LNCAP (cell line): ENCODE measurements around the gene ARL4C.

ENCODE experiments used
- TF ChIP-seq, protein P1 (sequence below): fragments of 450-650 bp; IDR thresholded peaks from 2 replicates; pipeline ENCODE4 v1.5.1; 2017; ENCODE audit warnings: mild to moderate bottlenecking

Gene ARL4C

GRCh38 chr2:234533626-234534025, 36.7 kb upstream of the ARL4C start:
- TF ChIP-seq, protein P1, sequence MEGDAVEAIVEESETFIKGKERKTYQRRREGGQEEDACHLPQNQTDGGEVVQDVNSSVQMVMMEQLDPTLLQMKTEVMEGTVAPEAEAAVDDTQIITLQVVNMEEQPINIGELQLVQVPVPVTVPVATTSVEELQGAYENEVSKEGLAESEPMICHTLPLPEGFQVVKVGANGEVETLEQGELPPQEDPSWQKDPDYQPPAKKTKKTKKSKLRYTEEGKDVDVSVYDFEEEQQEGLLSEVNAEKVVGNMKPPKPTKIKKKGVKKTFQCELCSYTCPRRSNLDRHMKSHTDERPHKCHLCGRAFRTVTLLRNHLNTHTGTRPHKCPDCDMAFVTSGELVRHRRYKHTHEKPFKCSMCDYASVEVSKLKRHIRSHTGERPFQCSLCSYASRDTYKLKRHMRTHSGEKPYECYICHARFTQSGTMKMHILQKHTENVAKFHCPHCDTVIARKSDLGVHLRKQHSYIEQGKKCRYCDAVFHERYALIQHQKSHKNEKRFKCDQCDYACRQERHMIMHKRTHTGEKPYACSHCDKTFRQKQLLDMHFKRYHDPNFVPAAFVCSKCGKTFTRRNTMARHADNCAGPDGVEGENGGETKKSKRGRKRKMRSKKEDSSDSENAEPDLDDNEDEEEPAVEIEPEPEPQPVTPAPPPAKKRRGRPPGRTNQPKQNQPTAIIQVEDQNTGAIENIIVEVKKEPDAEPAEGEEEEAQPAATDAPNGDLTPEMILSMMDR: no peak

GRCh38 chr2:234528410-234529148, 31.7 kb upstream of the ARL4C start:
- TF ChIP-seq, protein P1: no peak

- TF ChIP-seq, protein P1: no peak
These were observed 29.8 kb upstream of the ARL4C start for GRCh38 chr2:234526711-234527110.

GRCh38 chr2:234521536-234521935, 24.7 kb upstream of the ARL4C start:
- TF ChIP-seq, protein P1: no peak

DNA sequence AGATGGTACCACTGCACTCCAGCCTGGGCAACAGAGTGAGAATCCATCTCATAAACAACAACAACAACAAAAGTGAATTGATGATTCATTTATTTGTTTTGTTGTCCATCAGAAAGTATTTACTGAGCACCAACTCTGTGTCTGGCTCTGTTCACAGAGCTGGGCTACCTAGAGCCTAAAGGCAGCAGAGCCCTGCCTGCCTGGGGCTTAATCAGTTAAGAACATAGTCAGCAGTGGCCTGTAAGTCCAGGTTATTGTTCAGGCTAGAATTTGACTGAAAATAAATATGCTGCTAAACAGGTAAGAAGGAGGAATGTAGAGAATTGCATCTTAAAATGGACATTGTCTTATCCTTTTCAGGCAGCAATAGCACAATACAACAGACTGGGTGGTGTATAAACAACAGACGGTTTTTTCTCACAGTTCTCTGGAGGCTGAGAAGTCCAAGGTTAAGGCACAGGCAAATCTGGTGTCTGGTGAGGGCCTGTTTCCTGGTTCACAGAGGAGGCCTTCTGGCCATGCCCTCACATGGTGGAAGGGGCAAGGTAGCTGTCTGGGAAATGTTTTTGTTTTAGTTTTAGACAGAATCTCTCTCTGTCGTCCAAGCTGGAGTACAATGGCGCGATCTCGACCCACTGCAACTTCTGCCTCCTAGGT, 22.2 kb upstream of the ARL4C start:
- TF ChIP-seq, protein P1: no peak

GRCh38 chr2:234517971-234518370, 21.1 kb upstream of the ARL4C start:
- TF ChIP-seq, protein P1: no peak

GRCh38 chr2:234514873-234515638, 18.2 kb upstream of the ARL4C start:
- TF ChIP-seq, protein P1: no peak
